ENCODE data around the gene FGF14. TPM values are rescaled to one million over a fixed set of nuclear protein-coding genes. Genes with fewer than 3 reads are reported as not detected.

Gene FGF14
- polyA plus RNA-seq, 1 of the 3 experiments (the other 2 are of a cell fraction) = 0.20 TPM

- TF ChIP-seq TEAD4 (IDR thresholded peaks at IDR 0.05; ENCODE audit: borderline replicate concordance, insufficient read depth) (no peak), JUND (IDR thresholded peaks at IDR 0.05) (no peak)
Measured at GRCh38 chr13:101755228-101755887, 646.5 kb downstream of the FGF14 start (continued).

GRCh38 chr13:101752432-101752831 lies 649.4 kb downstream of the FGF14 start:
- Histone ChIP-seq H3K4me1 (ENCODE audit: control insufficient read depth in 1 of 2, insufficient read depth in 2 of 2, low read depth in 1 of 2, low read length in 1 of 2) (peaks cover 0 to 23% of the 10 kb centered on the region in 2 experiments; a peak in 2 of 4 replicates), H2AFZ (ENCODE audit: low read depth) (no peak overlapping the region), H3K4me3 (ENCODE audit: low read depth in 2 of 2, low read length in 1 of 2) (no peak overlapping the region), H4K20me1 (ENCODE audit: insufficient read depth) (no peaks in the 10 kb centered on the region), H3K9ac (no peak overlapping the region), H3K27me3 (ENCODE audit: insufficient read depth) (no peaks in the 10 kb centered on the region), H3F3A (replicated peaks; ENCODE audit: insufficient read depth) (no peaks in the 10 kb centered on the region), H3K9me3 (no peaks in the 10 kb centered on the region), H3K9me2 (no peaks in the 10 kb centered on the region), H3K36me3 (replicated peaks in 1 of 2; ENCODE audit: control insufficient read depth in 1 of 2, insufficient read depth in 2 of 2, low read length in 1 of 2) (no peaks in the 10 kb centered on the region), H3K27ac (ENCODE audit: low read depth in 2 of 2, low read length in 1 of 2) (no peak overlapping the region), H3K4me2 (no peak overlapping the region), H3K79me2 (ENCODE audit: insufficient read depth) (no peaks in the 10 kb centered on the region)
- 93% methylated on average over 3 of the region's 3 CpGs for WGBS (ENCODE audit: low lambda C conversion rate)
- POLR2A ChIA-PET = no interaction called here
- no peak for DNase-seq
- CTCF ChIA-PET = no interaction called here
- TF ChIP-seq PBX3 (IDR thresholded peaks at IDR 0.05) (no peak), RXRA (IDR thresholded peaks at IDR 0.05; ENCODE audit: borderline replicate concordance, low read depth) (no peak), MEF2A (IDR thresholded peaks at IDR 0.05; ENCODE audit: borderline replicate concordance, low read depth) (no peak), EZH2phosphoT487 (IDR thresholded peaks at IDR 0.05; ENCODE audit: borderline replicate concordance, low read depth) (no peak), MAX (IDR thresholded peaks at IDR 0.05; ENCODE audit: low read depth) (no peak), NRF1 (IDR thresholded peaks at IDR 0.05; ENCODE audit: low read depth, low read length) (no peak), GATA2 (CRISPR knock-in tag; IDR thresholded peaks at IDR 0.05) (no peak), ZBTB33 (IDR thresholded peaks at IDR 0.05; ENCODE audit: borderline replicate concordance, low read depth) (no peak), IRF3 (IDR thresholded peaks at IDR 0.05; ENCODE audit: low read depth, low read length) (no peak), FOXM1 (IDR thresholded peaks at IDR 0.05; ENCODE audit: low read depth) (no peak), RFX5 (IDR thresholded peaks at IDR 0.05; ENCODE audit: low read length) (no peak), POLR2AphosphoS5 (IDR thresholded peaks at IDR 0.05; ENCODE audit: low read depth, low read length) (no peak), CTCF (IDR thresholded peaks at IDR 0.05) (no peak), GABPA (IDR thresholded peaks at IDR 0.05; ENCODE audit: low read depth) (no peak)

Data from SK-N-SH (cell line).